Left ventricle myocardium superior (tissue), 1 donor: ENCODE measurements around the gene CCDC92B. TPM values are rescaled to one million over a fixed set of nuclear protein-coding genes. Genes with fewer than 3 reads are reported as not detected.

Experiments used
- ATAC-seq: fragments of 200-7000 bp; cut with Tn5 transposase; one replicate; pipeline ENCODE4 v1.9.1; 2020; ENCODE audit warnings: mild to moderate bottlenecking, moderate library complexity
- DNase-seq: peaks from one replicate; pipeline ENCODE4 v3.0.0-alpha.2; 2020
- intact Hi-C: fragments of 100-400 bp; cut with micrococcal nuclease; formaldehyde crosslinking; loops from one replicate; pipeline ENCODE4 v1.11.0; 2022
- total RNA-seq: library from RNA; stranded (reverse); fragmentation: NEBNext Ultra II Directional; extraction: Animal tissue kit (Norgen Biotek cat#: 25700); gene quantifications from one replicate; pipeline ENCODE4 v1.2.1, GENCODE V29; 2021
- donor health status: DM: no; HTN: yes; CAD: no; lungs with severe emphysema.

The CCDC92B gene
- total RNA-seq, 1 donor from 2014 or later: 0.12 TPM

- ATAC-seq: no peak
- intact Hi-C loops: no loop called here
Observed at GRCh38 chr17:2730764-2731353, 18.6 kb downstream of the CCDC92B start.

GRCh38 chr17:2724784-2725164 is 24.7 kb downstream of the CCDC92B start:
- ATAC-seq (peak; percentile 71), DNase-seq (peak; percentile 71)

More at GRCh38 chr17:2730764-2731353, 18.6 kb downstream of the CCDC92B start:
- DNase-seq: no peak

GRCh38 chr17:2723997-2724783 is 25.3 kb downstream of the CCDC92B start:
- DNase-seq (peak; percentile 66), ATAC-seq (peak; percentile 47)
- intact Hi-C loops: no loop called here

More at GRCh38 chr17:2724784-2725164, 24.7 kb downstream of the CCDC92B start:
- intact Hi-C loops: no loop called here

- intact Hi-C loops: no loop called here
- DNase-seq (no peak), ATAC-seq (peak; percentile 26)
Observed at GRCh38 chr17:2723505-2723996, 25.9 kb downstream of the CCDC92B start.

- intact Hi-C loops: no loop called here
- DNase-seq (no peak), ATAC-seq (no peak)
Observed at GRCh38 chr17:2722611-2723010, 26.8 kb downstream of the CCDC92B start.

- no peak for ATAC-seq
- intact Hi-C loops: no loop called here
- DNase-seq: no peak
Observed at GRCh38 chr17:2721603-2722002, 27.8 kb downstream of the CCDC92B start.

- no peak for DNase-seq
- intact Hi-C loops: no loop called here
- no peak for ATAC-seq
Observed at GRCh38 chr17:2719861-2720260, 29.6 kb downstream of the CCDC92B start.

- intact Hi-C loops: no loop called here
- DNase-seq (no peak), ATAC-seq (no peak)
Observed at GRCh38 chr17:2718150-2718938, 31.1 kb downstream of the CCDC92B start.

GRCh38 chr17:2716649-2717048 is 32.8 kb downstream of the CCDC92B start:
- ATAC-seq (no peak), DNase-seq (no peak)
- intact Hi-C loops: no loop called here

- intact Hi-C loops: no loop called here
- DNase-seq (no peak), ATAC-seq (no peak)
Observed at GRCh38 chr17:2713881-2714280, 35.6 kb downstream of the CCDC92B start.

GRCh38 chr17:2712300-2713043 is 37.0 kb downstream of the CCDC92B start:
- intact Hi-C loops: no loop called here
- DNase-seq: no peak
- peak; percentile 5 for ATAC-seq

GRCh38 chr17:2711608-2712299 is 37.7 kb downstream of the CCDC92B start, which contains the start of gene CLUH:
CLUH (minus strand) TSS chr17:2711764; CDS start chr17:2711661, 103 bp downstream.
- intact Hi-C loops: no loop called here
- peak; percentile 82 for ATAC-seq
- peak; percentile 99 for DNase-seq

GRCh38 chr17:2710803-2711607 is 38.4 kb downstream of the CCDC92B start:
- intact Hi-C loops: no loop called here
- no peak for ATAC-seq
- DNase-seq: peak; percentile 45

GRCh38 chr17:2710071-2710802 is 39.2 kb downstream of the CCDC92B start:
- ATAC-seq (no peak), DNase-seq (no peak)
- intact Hi-C loops: no loop called here

GRCh38 chr17:2709183-2709661 is 40.2 kb downstream of the CCDC92B start:
- DNase-seq (no peak), ATAC-seq (no peak)
- intact Hi-C loops: no loop called here

GRCh38 chr17:2708585-2709182 is 40.8 kb downstream of the CCDC92B start:
- intact Hi-C loops: no loop called here
- ATAC-seq (no peak), DNase-seq (peak; percentile 60)
